Smooth muscle cell (in vitro differentiated cells): ENCODE data around the gene PPIP5K1. TPM values are rescaled to one million over a fixed set of nuclear protein-coding genes. Genes with fewer than 3 reads are reported as not detected.

ENCODE experiments used
- DNase-seq: peaks from one replicate; lab custom pipeline; 2025; ENCODE audit not compliant: unreplicated experiment; lab: John Stamatoyannopoulos, UW
- H2AFZ ChIP-seq: fragments of 200-600 bp; sonication (generic); 2 replicates; pipeline ENCODE4 v1.6.0; 2016; ENCODE audit warnings: antibody characterized with exemption, low read depth, mild to moderate bottlenecking
- H3F3A ChIP-seq: fragments of 200-600 bp; sonication (generic); 2 replicates; pipeline ENCODE4 v1.6.0; 2017; ENCODE audit warnings: antibody characterized with exemption, low read depth
- H3K27ac ChIP-seq: fragments of 200-600 bp; sonication (generic); 2 replicates; pipeline ENCODE4 v1.5.1; 2016; ENCODE audit warnings: low read depth, mild to moderate bottlenecking
- H3K27me3 ChIP-seq: fragments of 200-600 bp; sonication (generic); 2 replicates; pipeline ENCODE4 v1.6.1; 2016; ENCODE audit warnings: low read depth, mild to moderate bottlenecking
- H3K36me3 ChIP-seq: fragments of 200-600 bp; sonication (generic); 2 replicates; pipeline ENCODE4 v1.5.1; 2016; ENCODE audit warnings: low read depth
- H3K4me1 ChIP-seq: fragments of 200-600 bp; sonication (generic); 2 replicates; pipeline ENCODE4 v1.5.1; 2016; ENCODE audit warnings: low read depth
- H3K4me2 ChIP-seq: fragments of 200-600 bp; sonication (generic); 2 replicates; pipeline ENCODE4 v1.6.0; 2016; ENCODE audit warnings: mild to moderate bottlenecking
- H3K4me3 ChIP-seq: fragments of 200-600 bp; sonication (generic); 2 replicates; pipeline ENCODE4 v1.5.1; 2016; ENCODE audit warnings: mild to moderate bottlenecking
- H3K79me2 ChIP-seq: fragments of 200-600 bp; sonication (generic); 2 replicates; pipeline ENCODE4 v1.6.0; 2016; ENCODE audit warnings: low read depth, mild to moderate bottlenecking
- H3K9ac ChIP-seq: fragments of 200-600 bp; sonication (generic); 2 replicates; pipeline ENCODE4 v1.6.0; 2016; ENCODE audit warnings: low read depth
- H3K9me3 ChIP-seq: fragments of 200-600 bp; sonication (generic); replicated peaks from 2 replicates; pipeline ENCODE4 v1.5.1; 2016; ENCODE audit warnings: low read depth
- H4K20me1 ChIP-seq: fragments of 200-600 bp; sonication (generic); 2 replicates; pipeline ENCODE4 v1.6.0; 2016; ENCODE audit warnings: low read depth
- WGBS: methylation state at CpG from one replicate; pipeline ENCODE4 v1.1.7; 2016; ENCODE audit warnings: low lambda C conversion rate; 5-methylcytosine and 5-hydroxymethylcytosine counted together
- polyA plus RNA-seq: library from polyadenylated mRNA; unstranded; fragments of >200 nt; fragmentation: Nextera tagmentation; extraction: Ambion mirVana; gene quantifications from 2 replicates; pipeline ENCODE4 v1.2.1, GENCODE V29; 2016
- total RNA-seq: library from RNA; depleted of rRNA; stranded (reverse); fragments of >200 nt; gene quantifications from 2 replicates; pipeline ENCODE4 v1.2.3, GENCODE V29; 2014
- TF ChIP-seq, protein P1 (sequence below): fragments of 200-600 bp; sonication (generic); IDR thresholded peaks from 2 replicates; pipeline ENCODE4 v1.5.1; 2017; ENCODE audit warnings: borderline replicate concordance, mild to moderate bottlenecking, antibody characterized with exemption; ENCODE audit not compliant: insufficient read depth, poor library complexity, severe bottlenecking

The PPIP5K1 gene
- total and polyA plus RNA-seq, 2 experiments from 2014 or later = 4.8 to 14.5 TPM

DNA sequence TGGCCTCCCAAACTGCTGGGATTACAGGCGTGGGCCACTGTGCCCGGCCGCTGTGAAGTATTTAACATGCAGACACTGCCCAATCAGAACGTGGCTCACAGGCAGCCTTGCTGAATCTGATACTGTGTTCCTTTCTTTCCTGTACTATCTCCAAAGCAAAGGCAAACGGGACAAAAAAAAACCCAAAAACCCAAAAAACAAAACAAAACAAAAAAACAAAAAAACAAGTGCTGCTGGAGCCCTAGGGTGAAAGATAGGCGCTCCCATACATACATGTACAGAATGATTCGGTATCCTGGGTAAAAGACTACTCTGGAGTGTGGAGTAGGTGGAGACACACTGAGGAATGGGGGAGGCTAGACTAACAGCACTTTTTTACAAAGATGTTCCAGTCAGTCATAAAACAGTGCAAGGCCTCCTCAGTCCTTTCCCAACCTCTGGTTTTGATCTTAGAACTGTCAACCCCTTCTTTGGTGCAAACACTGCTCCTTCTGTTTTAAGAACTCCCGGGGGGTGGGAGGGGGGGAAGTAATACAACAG lies 80.3 kb downstream of the PPIP5K1 start:
- Histone ChIP-seq H3K9me3 (no peaks in the 10 kb centered on the region), H3K27ac (peak overlapping the region; percentile 79), H3K36me3 (no peaks in the 10 kb centered on the region), H3K79me2 (no peaks in the 10 kb centered on the region), H3K4me1 (peaks cover 20% of the 10 kb centered on the region), H2AFZ (no peak overlapping the region), H4K20me1 (no peaks in the 10 kb centered on the region), H3K27me3 (no peaks in the 10 kb centered on the region), H3K4me2 (peak overlapping the region; percentile 85), H3K4me3 (peak overlapping the region; percentile 62), H3K9ac (no peak overlapping the region), H3F3A (peaks cover 15% of the 10 kb centered on the region)
- WGBS = 23% methylated on average over 8 of the region's 8 CpGs
- DNase-seq = no peak
- TF ChIP-seq, protein P1, sequence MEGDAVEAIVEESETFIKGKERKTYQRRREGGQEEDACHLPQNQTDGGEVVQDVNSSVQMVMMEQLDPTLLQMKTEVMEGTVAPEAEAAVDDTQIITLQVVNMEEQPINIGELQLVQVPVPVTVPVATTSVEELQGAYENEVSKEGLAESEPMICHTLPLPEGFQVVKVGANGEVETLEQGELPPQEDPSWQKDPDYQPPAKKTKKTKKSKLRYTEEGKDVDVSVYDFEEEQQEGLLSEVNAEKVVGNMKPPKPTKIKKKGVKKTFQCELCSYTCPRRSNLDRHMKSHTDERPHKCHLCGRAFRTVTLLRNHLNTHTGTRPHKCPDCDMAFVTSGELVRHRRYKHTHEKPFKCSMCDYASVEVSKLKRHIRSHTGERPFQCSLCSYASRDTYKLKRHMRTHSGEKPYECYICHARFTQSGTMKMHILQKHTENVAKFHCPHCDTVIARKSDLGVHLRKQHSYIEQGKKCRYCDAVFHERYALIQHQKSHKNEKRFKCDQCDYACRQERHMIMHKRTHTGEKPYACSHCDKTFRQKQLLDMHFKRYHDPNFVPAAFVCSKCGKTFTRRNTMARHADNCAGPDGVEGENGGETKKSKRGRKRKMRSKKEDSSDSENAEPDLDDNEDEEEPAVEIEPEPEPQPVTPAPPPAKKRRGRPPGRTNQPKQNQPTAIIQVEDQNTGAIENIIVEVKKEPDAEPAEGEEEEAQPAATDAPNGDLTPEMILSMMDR = no peak

DNA sequence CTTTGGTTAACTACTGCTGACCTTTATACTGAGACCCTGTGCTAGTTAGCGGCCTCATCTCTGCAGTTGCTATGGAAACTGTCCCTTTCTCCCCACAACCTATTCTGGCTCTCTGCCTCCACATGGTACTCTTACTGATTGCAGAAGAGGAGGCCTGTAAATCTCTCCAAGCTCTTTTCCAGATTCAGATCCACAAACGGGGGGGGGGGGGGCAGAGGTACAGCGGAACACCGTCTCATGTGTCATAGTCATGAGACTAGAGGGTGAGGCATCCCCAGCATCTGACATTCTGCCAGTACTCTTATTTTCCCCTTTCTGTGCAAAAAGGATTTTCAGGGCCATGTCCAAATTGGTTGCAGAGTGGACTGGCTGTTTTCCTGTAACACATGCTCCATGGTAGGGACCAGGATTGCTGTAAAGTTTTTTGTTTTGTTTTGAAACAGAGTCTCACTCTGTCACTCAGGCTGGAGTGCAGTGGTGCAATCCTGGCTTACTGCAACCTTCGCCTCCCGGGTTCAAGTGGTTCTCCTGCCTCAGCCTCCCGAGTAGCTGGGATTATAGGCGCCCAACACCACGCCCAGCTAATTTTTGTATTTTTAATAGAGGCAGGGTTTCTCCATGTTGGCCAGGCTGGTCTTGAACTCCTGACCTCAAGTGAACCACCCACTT lies 80.9 kb downstream of the PPIP5K1 start:
- Histone ChIP-seq H3K9ac (no peak overlapping the region), H3F3A (peaks cover 15% of the 10 kb centered on the region), H3K79me2 (no peaks in the 10 kb centered on the region), H3K9me3 (no peaks in the 10 kb centered on the region), H3K4me2 (peak overlapping the region; percentile 85), H3K36me3 (no peaks in the 10 kb centered on the region), H3K27me3 (no peaks in the 10 kb centered on the region), H3K4me3 (peak overlapping the region; percentile 62), H3K4me1 (peaks cover 17% of the 10 kb centered on the region), H3K27ac (peak overlapping the region; percentile 79), H2AFZ (no peak overlapping the region), H4K20me1 (no peaks in the 10 kb centered on the region)
- DNase-seq = no peak
- TF ChIP-seq, protein P1 = no peak
- WGBS = 61% methylated on average over 9 of the region's 9 CpGs

DNA sequence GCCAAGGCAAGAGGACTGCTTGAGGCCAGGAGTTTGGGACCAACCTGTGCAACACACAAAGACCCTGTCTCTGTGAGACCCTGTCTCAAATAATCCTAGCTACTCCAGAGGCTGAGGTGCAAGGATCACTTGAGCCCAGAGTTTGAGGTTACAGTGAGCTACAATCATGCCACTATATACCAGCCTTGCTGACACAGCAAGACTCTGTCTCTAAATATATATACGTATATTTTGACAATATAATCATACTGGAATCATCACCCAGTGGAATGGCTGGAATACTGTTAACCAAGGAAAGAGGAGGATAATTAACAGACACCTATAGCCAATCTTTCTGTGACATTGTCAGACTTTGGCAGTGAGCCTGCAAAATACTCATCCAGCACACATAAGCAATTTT lies 81.6 kb downstream of the PPIP5K1 start:
- H3K9ac ChIP-seq = no peak overlapping the region
- TF ChIP-seq, protein P1 = no peak
- peak overlapping the region; percentile 79 for H3K27ac ChIP-seq

More for the DNA sequence above, 81.6 kb downstream of the PPIP5K1 start:
- Histone ChIP-seq H3K4me2 (no peak overlapping the region), H3K9me3 (no peaks in the 10 kb centered on the region), H3F3A (peaks cover 15% of the 10 kb centered on the region), H2AFZ (no peak overlapping the region), H3K36me3 (no peaks in the 10 kb centered on the region), H4K20me1 (no peaks in the 10 kb centered on the region), H3K79me2 (no peaks in the 10 kb centered on the region), H3K4me1 (peaks cover 12% of the 10 kb centered on the region), H3K4me3 (no peak overlapping the region), H3K27me3 (no peaks in the 10 kb centered on the region)
- WGBS = 77% methylated on average over 1 of the region's 1 CpG
- DNase-seq = no peak
